ENCODE data around the gene IL18. TPM values are rescaled to one million over a fixed set of nuclear protein-coding genes. Genes with fewer than 3 reads are reported as not detected.

IL18 gene
- total and polyA plus RNA-seq, 2 donors (not counting 1 experiment from before 2014, with no cell fraction given), result 0.67 to 1.6 TPM

DNA sequence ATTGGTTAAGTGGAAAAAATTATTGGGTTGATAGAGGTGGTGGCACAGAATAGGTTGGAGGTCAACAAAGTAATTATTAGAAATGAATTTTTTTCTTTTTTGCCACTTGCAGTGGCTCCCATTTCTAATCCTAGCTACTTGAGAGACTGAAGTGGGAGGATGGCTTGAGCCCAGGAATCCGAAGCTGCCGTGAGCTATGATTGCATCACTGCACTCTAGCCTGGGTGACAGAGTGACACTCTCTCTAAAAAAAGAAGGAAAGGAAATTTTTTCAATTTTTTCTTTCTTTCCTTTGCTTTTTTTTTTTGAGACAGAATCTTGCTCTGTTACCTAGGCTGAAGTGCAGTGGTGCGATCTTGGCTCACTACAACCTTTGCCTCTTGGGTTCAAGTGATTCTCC is 9.3 kb upstream of the IL18 start:
- Histone ChIP-seq H3K4me2 (replicated peaks; ENCODE audit: low read depth, low read length, poor library complexity, severe bottlenecking) (no peak overlapping the region), H3K36me3 (replicated peaks in 1 of 2; ENCODE audit: control extremely low read depth in 1 of 2, control insufficient read depth in 1 of 2, extremely low read depth in 1 of 2, insufficient read depth in 2 of 2, low read length in 1 of 2) (no peaks in the 10 kb centered on the region), H2AFZ (ENCODE audit: insufficient read depth, low read depth, low read length, poor library complexity, severe bottlenecking) (no peak overlapping the region), H3K9me3 (ENCODE audit: control extremely low read depth in 1 of 3, control insufficient read depth in 2 of 3, insufficient read depth in 1 of 3, low read length in 2 of 3) (no peaks in the 10 kb centered on the region), H3K27ac (ENCODE audit: low read length in 2 of 2) (no peak overlapping the region), H4K20me1 (ENCODE audit: control insufficient read depth, insufficient read depth, low read length, poor library complexity, severe bottlenecking) (no peaks in the 10 kb centered on the region), H3K4me1 (ENCODE audit: control insufficient read depth in 2 of 2, insufficient read depth in 2 of 2, low read length in 2 of 2) (peaks cover 5 to 9% of the 10 kb centered on the region in 2 donors), H3K79me2 (ENCODE audit: control insufficient read depth, insufficient read depth, low read length) (no peaks in the 10 kb centered on the region), H3K9ac (ENCODE audit: low read length) (no peak overlapping the region), H3K4me3 (ENCODE audit: control extremely low read depth in 1 of 5, extremely low read depth in 1 of 5, insufficient read depth in 1 of 5, low read depth in 2 of 5, low read length in 4 of 5) (no peak overlapping the region), H3K27me3 (replicated peaks in 1 of 4; ENCODE audit: control extremely low read depth in 1 of 4, control insufficient read depth in 3 of 4, insufficient read depth in 4 of 4, low read length in 3 of 4) (peaks cover 0 to 7% (median 2%) of the 10 kb centered on the region in 4 experiments)
- no peak for ATAC-seq (ENCODE audit: low read depth)
- intact Hi-C loops (cut with micrococcal nuclease), result no loop called here
- WGBS (ENCODE audit: insufficient coverage), result 100% methylated on average over 1 of the region's 3 CpGs
- Mint-ChIP-seq H3K4me3 (no peak overlapping the region), H3K27me3 (peaks cover 13% of the 10 kb centered on the region), H3K27ac (no peak overlapping the region), H3K9me3 (ENCODE audit: insufficient read depth) (no peaks in the 10 kb centered on the region), H3K4me1 (peaks cover 12% of the 10 kb centered on the region)
- no peak for DNase-seq
- POLR2A ChIA-PET, result no interaction called here
- TF ChIP-seq CTCF (IDR thresholded peaks at IDR 0.05), result no peak
- no peak for TF ChIP-seq EZH2 (IDR thresholded peaks at IDR 0.05; ENCODE audit: borderline replicate concordance, insufficient read depth, low read depth, low read length, poor library complexity, severe bottlenecking)
- CTCF ChIA-PET, result no interaction called here

- Histone ChIP-seq H4K20me1 (ENCODE audit: control insufficient read depth, insufficient read depth, low read length, poor library complexity, severe bottlenecking) (no peaks in the 10 kb centered on the region), H3K36me3 (replicated peaks in 1 of 2; ENCODE audit: control extremely low read depth in 1 of 2, control insufficient read depth in 1 of 2, extremely low read depth in 1 of 2, insufficient read depth in 2 of 2, low read length in 1 of 2) (no peaks in the 10 kb centered on the region), H3K27me3 (replicated peaks in 1 of 4; ENCODE audit: control extremely low read depth in 1 of 4, control insufficient read depth in 3 of 4, insufficient read depth in 4 of 4, low read length in 3 of 4) (peaks cover 0 to 7% (median 2%) of the 10 kb centered on the region in 4 experiments), H3K4me3 (ENCODE audit: control extremely low read depth in 1 of 5, extremely low read depth in 1 of 5, insufficient read depth in 1 of 5, low read depth in 2 of 5, low read length in 4 of 5) (no peak overlapping the region), H3K79me2 (ENCODE audit: control insufficient read depth, insufficient read depth, low read length) (no peaks in the 10 kb centered on the region), H3K4me1 (ENCODE audit: control insufficient read depth in 2 of 2, insufficient read depth in 2 of 2, low read length in 2 of 2) (peaks cover 5 to 9% of the 10 kb centered on the region in 2 donors), H3K9me3 (ENCODE audit: control extremely low read depth in 1 of 3, control insufficient read depth in 2 of 3, insufficient read depth in 1 of 3, low read length in 2 of 3) (no peaks in the 10 kb centered on the region), H3K27ac (ENCODE audit: low read length in 2 of 2) (no peak overlapping the region), H3K4me2 (replicated peaks; ENCODE audit: low read depth, low read length, poor library complexity, severe bottlenecking) (no peak overlapping the region), H2AFZ (ENCODE audit: insufficient read depth, low read depth, low read length, poor library complexity, severe bottlenecking) (no peak overlapping the region), H3K9ac (ENCODE audit: low read length) (no peak overlapping the region)
- ChIA-PET CTCF (no interaction called here), POLR2A (no interaction called here)
- no peak for TF ChIP-seq CTCF (IDR thresholded peaks at IDR 0.05)
- TF ChIP-seq EZH2 (IDR thresholded peaks at IDR 0.05; ENCODE audit: borderline replicate concordance, insufficient read depth, low read depth, low read length, poor library complexity, severe bottlenecking), result no peak
- Mint-ChIP-seq H3K9me3 (ENCODE audit: insufficient read depth) (no peaks in the 10 kb centered on the region), H3K4me1 (peaks cover 10% of the 10 kb centered on the region), H3K4me3 (no peak overlapping the region), H3K27me3 (peaks cover 13% of the 10 kb centered on the region), H3K27ac (no peak overlapping the region)
- no CpG with 5 or more reads among the region's 2 CpGs for WGBS (ENCODE audit: insufficient coverage)
- intact Hi-C loops (cut with micrococcal nuclease), result no loop called here
- ATAC-seq (ENCODE audit: low read depth), result no peak
- DNase-seq, result no peak
Measured at GRCh38 chr11:112172362-112172994, 8.6 kb upstream of the IL18 start.
